Tibial nerve (tissue), 3 donors: ENCODE measurements around the gene JAKMIP1.

Experiments used
- CTCF ChIP-seq, 5 experiments: fragments of 200-600 bp in 3 of 5; fragments of 450-650 bp in 2 of 5; sonication (generic) in 3 of 5; IDR thresholded peaks; one replicate each; pipeline ENCODE4 v1.5.1; 2016 to 2019; ENCODE audit warnings: antibody characterized with exemption in 5 of 5, mild to moderate bottlenecking in 3 of 5, moderate library complexity in 2 of 5
- POLR2A ChIP-seq, 2 donors: fragments of 450-650 bp; IDR thresholded peaks; one replicate each; pipeline ENCODE4 v1.6.1; 2017; ENCODE audit warnings: antibody characterized with exemption in 2 of 2, mild to moderate bottlenecking in 2 of 2, moderate library complexity in 2 of 2

- peak in 4 of 5 experiments; percentile 39 to 70 (median 67) for TF ChIP-seq CTCF (IDR thresholded peaks at IDR 0.05)
- TF ChIP-seq POLR2A (IDR thresholded peaks at IDR 0.05) = no peak
Measured at GRCh38 chr4:6019316-6020263, 180.8 kb downstream of the JAKMIP1 start.
